ENCODE measurements around the gene MX2.
"Not testable (repeated sequence)": the region's sequence is repeated elsewhere in the genome, so short reads cannot be mapped to it uniquely, and the experiment has no call there.

Gene MX2

DNA sequence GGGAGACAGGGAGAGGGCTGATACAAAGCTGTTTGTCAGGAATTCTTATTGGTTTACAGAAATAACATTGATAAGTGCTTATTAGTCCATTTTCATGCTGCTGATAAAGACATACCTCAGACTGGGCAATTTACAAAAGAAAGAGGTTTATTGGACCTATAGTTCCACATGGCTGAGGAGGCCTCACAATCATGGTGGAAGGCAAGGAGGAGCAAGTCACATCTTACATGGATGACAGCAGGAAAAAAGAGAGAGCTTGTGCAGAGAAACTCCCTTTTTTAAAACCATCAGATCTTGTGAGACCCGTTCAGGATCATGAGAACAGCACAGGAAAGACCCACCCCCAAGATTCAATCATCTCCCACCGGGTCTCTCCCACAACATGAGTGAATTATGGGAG lies 55.7 kb downstream of the MX2 start:
- H3K27ac ChIP-seq (ENCODE audit: low read depth in 2 of 2, low read length in 2 of 2); H3K9ac ChIP-seq (ENCODE audit: low read depth in 1 of 2, low read length in 2 of 2); H3K4me3 ChIP-seq (ENCODE audit: low read length in 2 of 2); H3K36me3 ChIP-seq (ENCODE audit: control insufficient read depth in 2 of 2, insufficient read depth in 2 of 2, low read length in 2 of 2); H3K4me1 ChIP-seq (ENCODE audit: control insufficient read depth in 2 of 2, insufficient read depth in 2 of 2, low read length in 2 of 2); H3K9me3 ChIP-seq (ENCODE audit: control insufficient read depth in 2 of 2, low read length in 2 of 2); H3K27me3 ChIP-seq (ENCODE audit: control insufficient read depth in 2 of 2, insufficient read depth in 2 of 2, low read length in 2 of 2): not testable (repeated sequence)

DNA sequence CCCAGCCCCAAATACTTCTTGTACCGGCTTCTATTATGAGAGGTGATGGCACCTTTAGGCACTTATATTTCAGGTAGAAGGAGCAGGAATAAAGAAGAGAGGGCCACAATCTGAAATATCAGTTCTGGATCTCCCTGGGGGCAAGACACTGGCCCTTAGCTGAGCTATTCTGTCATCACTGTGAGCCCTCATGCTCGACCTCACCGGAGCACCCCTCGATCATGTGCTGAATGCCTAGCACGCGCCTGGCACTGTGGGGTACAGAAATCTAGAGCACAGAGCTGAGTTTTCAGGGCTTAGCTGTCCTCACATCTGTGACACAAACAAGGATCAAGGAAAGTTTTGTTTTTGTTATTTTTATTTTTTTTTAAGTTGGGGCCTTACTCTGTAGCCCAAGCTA lies 56.6 kb downstream of the MX2 start:
- Histone ChIP-seq H3K9ac (ENCODE audit: low read depth in 1 of 2, low read length in 2 of 2) (no peak overlapping the region), H3K4me1 (ENCODE audit: control insufficient read depth in 2 of 2, insufficient read depth in 2 of 2, low read length in 2 of 2) (peaks cover 3 to 7% of the 10 kb centered on the region in 2 donors), H3K9me3 (ENCODE audit: control insufficient read depth in 2 of 2, low read length in 2 of 2) (no peaks in the 10 kb centered on the region), H3K27ac (ENCODE audit: low read depth in 2 of 2, low read length in 2 of 2) (no peak overlapping the region), H3K4me3 (ENCODE audit: low read length in 2 of 2) (no peak overlapping the region), H3K27me3 (ENCODE audit: control insufficient read depth in 2 of 2, insufficient read depth in 2 of 2, low read length in 2 of 2) (no peaks in the 10 kb centered on the region), H3K36me3 (ENCODE audit: control insufficient read depth in 2 of 2, insufficient read depth in 2 of 2, low read length in 2 of 2) (no peaks in the 10 kb centered on the region)

DNA sequence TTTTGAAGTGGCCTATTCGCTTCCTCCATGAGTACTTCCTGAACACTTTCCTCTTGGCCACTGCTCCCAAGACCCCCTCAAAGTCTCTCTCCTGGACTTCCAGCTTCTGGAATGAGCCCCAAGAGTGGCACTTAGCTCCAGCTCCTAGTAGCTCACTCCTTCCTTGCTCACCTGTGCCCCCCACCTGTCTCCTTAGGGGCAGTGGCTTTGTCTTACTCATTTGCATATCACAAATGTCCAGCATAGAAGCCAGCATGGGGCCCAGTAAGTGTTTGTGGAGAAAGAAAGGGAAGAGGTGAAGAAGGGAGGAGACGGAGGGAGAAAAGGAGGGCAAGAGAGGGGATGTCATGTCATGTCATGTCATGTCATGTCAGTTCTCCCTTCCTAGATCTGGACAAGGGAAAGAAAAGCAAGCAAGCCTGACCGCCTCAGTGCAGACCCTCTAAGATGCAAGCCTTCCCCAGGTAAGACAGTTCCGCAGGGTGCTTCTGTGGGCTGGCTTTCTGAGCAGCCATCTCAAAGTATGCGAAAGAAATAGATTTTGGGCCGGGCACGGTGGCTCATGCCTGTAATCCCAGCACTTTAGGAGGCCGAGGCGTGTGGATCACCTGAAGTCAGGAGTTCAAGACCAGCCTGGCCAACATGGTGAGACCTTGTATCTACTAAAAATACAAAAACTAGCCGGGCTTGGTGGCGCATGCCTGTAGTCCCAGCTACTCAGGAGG lies 57.3 kb downstream of the MX2 start:
- no peaks in the 10 kb centered on the region for H3K9me3 ChIP-seq (ENCODE audit: control insufficient read depth in 2 of 2, low read length in 2 of 2)
- no peak overlapping the region for H3K27ac ChIP-seq (ENCODE audit: low read depth in 2 of 2, low read length in 2 of 2)
- H3K36me3 ChIP-seq (ENCODE audit: control insufficient read depth in 2 of 2, insufficient read depth in 2 of 2, low read length in 2 of 2): no peaks in the 10 kb centered on the region
- H3K4me1 ChIP-seq (ENCODE audit: control insufficient read depth in 2 of 2, insufficient read depth in 2 of 2, low read length in 2 of 2): peaks cover 3 to 7% of the 10 kb centered on the region in 2 donors
- H3K4me3 ChIP-seq (ENCODE audit: low read length in 2 of 2): no peak overlapping the region
- no peak overlapping the region for H3K9ac ChIP-seq (ENCODE audit: low read depth in 1 of 2, low read length in 2 of 2)
- no peaks in the 10 kb centered on the region for H3K27me3 ChIP-seq (ENCODE audit: control insufficient read depth in 2 of 2, insufficient read depth in 2 of 2, low read length in 2 of 2)

DNA sequence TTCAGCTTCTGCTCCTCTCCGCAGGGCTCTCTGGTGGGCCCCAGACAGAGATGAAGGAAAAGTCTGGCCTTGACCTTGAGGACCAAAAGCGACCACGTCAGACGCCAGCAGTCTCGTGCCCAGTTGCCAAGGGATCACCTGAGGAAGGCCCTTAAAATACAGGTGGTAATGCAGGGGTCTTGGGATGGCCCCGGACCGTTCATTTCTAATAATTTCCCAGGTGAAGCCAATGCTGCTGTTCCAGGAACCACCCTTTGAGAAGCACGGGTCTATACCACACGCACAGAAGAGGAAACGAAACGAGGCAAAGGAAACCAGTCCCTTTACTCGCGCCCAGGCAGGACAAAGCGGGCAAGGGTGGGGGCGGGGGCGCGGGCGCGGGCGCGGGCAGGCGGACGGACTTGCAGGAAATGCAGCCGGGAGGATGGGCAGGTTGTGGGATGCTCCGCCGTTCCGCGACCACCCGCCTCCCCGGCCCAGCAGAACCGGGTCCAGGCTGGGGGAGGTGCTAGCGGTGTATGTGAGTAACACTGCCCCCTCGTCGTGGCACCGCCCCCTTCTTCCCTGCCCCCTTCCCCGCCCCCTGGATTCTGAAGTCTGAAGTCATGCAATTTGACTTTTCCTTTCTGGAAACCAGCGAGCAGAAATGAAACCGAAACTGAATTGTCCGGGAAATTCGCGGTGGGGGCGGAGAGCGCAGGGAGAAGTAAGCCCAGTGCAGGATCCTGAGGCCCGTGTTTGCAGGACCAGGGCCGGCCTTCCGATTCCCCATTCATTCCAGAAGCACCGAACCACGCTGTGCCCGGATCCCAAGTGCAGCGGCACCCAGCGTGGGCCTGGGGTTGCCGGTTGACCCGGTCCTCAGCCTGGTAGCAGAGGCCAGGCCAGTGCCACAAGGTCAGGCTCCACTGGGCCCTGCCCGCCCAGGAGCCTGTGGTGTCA lies 58.4 kb downstream of the MX2 start:
- Histone ChIP-seq H3K36me3 (ENCODE audit: control insufficient read depth in 2 of 2, insufficient read depth in 2 of 2, low read length in 2 of 2) (no peaks in the 10 kb centered on the region), H3K9me3 (ENCODE audit: control insufficient read depth in 2 of 2, low read length in 2 of 2) (no peaks in the 10 kb centered on the region), H3K4me1 (ENCODE audit: control insufficient read depth in 2 of 2, insufficient read depth in 2 of 2, low read length in 2 of 2) (peaks cover 3 to 7% of the 10 kb centered on the region in 2 donors), H3K9ac (ENCODE audit: low read depth in 1 of 2, low read length in 2 of 2) (peak overlapping the region; percentile 80 to 84), H3K27ac (ENCODE audit: low read depth in 2 of 2, low read length in 2 of 2) (peak overlapping the region; percentile 74 to 78), H3K4me3 (ENCODE audit: low read length in 2 of 2) (peak overlapping the region; percentile 80 to 81), H3K27me3 (ENCODE audit: control insufficient read depth in 2 of 2, insufficient read depth in 2 of 2, low read length in 2 of 2) (no peaks in the 10 kb centered on the region)

DNA sequence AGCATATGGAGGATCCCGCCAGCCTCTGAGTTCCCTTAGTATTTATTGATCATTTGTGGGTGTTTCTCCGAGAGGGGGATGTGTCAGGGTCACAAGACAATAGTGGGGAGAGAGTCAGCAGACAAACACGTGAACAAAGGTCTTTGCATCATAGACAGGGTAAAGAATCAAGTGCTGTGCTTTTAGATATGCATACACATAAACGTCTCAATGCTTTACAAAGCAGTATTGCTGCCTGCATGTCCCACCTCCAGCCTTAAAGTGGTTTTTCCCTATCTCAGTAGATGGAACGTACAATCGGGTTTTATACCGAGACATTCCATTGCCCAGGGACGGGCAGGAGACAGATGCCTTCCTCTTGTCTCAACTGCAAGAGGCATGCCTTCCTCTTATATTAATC lies 59.2 kb downstream of the MX2 start:
- Histone ChIP-seq H3K9ac (ENCODE audit: low read depth in 1 of 2, low read length in 2 of 2) (peak overlapping the region in 1 of 2 donors; percentile 84), H3K27ac (ENCODE audit: low read depth in 2 of 2, low read length in 2 of 2) (peak overlapping the region; percentile 74 to 78), H3K4me3 (ENCODE audit: low read length in 2 of 2) (peak overlapping the region in 1 of 2 donors; percentile 81), H3K4me1 (ENCODE audit: control insufficient read depth in 2 of 2, insufficient read depth in 2 of 2, low read length in 2 of 2) (peaks cover 5 to 12% of the 10 kb centered on the region in 2 donors)
- H3K36me3 ChIP-seq (ENCODE audit: control insufficient read depth in 2 of 2, insufficient read depth in 2 of 2, low read length in 2 of 2); H3K27me3 ChIP-seq (ENCODE audit: control insufficient read depth in 2 of 2, insufficient read depth in 2 of 2, low read length in 2 of 2); H3K9me3 ChIP-seq (ENCODE audit: control insufficient read depth in 2 of 2, low read length in 2 of 2): not testable (repeated sequence)

DNA sequence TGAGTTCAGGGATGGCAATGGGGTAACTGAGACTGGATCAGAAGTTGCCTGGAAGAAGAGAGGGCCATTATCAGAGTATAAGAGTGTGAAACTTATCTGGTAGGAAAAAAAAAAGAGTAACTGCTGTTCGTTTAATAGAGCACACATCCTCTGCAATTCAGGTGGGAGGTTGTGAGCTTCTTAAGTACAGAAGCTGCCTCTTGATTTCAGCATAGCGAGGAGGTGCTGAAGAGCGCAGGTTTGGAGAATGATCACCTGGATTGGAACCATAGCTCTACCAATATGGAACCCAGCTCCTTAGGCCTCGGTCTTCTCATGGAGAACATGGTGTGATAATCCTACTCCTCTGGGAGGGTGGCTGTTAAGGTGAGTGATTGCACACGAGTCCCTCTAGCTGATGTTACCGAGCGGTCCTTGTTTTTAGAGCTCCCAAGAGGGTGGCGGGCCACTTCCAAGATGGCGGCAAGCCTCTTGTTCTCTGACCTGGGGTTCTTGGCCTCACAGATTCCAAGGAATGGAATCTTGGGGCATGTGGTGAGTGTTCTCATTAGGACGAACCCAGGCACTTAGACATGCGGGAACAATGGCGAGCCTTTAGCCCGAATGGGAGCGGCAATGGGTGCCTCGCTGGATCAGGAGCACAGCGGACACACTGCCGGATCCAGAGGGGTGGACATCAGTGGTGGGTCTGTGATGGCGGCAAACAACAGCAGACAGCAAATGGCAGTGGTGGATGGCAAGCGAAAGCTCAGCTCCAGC lies 60.9 kb downstream of the MX2 start:
- H3K27me3 ChIP-seq (ENCODE audit: control insufficient read depth in 2 of 2, insufficient read depth in 2 of 2, low read length in 2 of 2): no peaks in the 10 kb centered on the region
- no peak overlapping the region for H3K4me3 ChIP-seq (ENCODE audit: low read length in 2 of 2)
- H3K9ac ChIP-seq (ENCODE audit: low read depth in 1 of 2, low read length in 2 of 2): no peak overlapping the region
- H3K9me3 ChIP-seq (ENCODE audit: control insufficient read depth in 2 of 2, low read length in 2 of 2): no peaks in the 10 kb centered on the region
- H3K36me3 ChIP-seq (ENCODE audit: control insufficient read depth in 2 of 2, insufficient read depth in 2 of 2, low read length in 2 of 2): no peaks in the 10 kb centered on the region
- H3K27ac ChIP-seq (ENCODE audit: low read depth in 2 of 2, low read length in 2 of 2): no peak overlapping the region
- H3K4me1 ChIP-seq (ENCODE audit: control insufficient read depth in 2 of 2, insufficient read depth in 2 of 2, low read length in 2 of 2): peaks cover 5 to 15% of the 10 kb centered on the region in 2 donors

DNA sequence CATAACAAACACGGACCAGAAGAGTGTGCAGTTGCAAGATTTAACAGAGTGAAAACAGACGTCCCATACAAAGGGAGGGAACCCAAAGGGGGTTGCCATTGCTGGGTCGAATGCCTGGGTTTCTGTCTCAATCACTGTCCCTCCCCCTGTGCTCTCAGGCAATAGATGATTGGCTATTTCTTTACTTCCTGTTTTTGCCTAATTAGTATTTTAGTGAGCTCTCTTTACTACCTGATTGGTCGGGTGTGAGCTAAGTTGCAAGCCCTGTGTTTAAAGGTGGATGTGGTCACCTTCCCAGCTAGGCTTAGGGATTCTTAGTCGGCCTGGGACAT lies 61.4 kb downstream of the MX2 start:
- H3K9me3 ChIP-seq (ENCODE audit: control insufficient read depth in 2 of 2, low read length in 2 of 2); H3K36me3 ChIP-seq (ENCODE audit: control insufficient read depth in 2 of 2, insufficient read depth in 2 of 2, low read length in 2 of 2); H3K4me3 ChIP-seq (ENCODE audit: low read length in 2 of 2); H3K27ac ChIP-seq (ENCODE audit: low read depth in 2 of 2, low read length in 2 of 2); H3K9ac ChIP-seq (ENCODE audit: low read depth in 1 of 2, low read length in 2 of 2); H3K27me3 ChIP-seq (ENCODE audit: control insufficient read depth in 2 of 2, insufficient read depth in 2 of 2, low read length in 2 of 2): not testable (repeated sequence)
- peaks cover 5 to 15% of the 10 kb centered on the region in 2 donors for H3K4me1 ChIP-seq (ENCODE audit: control insufficient read depth in 2 of 2, insufficient read depth in 2 of 2, low read length in 2 of 2)

DNA sequence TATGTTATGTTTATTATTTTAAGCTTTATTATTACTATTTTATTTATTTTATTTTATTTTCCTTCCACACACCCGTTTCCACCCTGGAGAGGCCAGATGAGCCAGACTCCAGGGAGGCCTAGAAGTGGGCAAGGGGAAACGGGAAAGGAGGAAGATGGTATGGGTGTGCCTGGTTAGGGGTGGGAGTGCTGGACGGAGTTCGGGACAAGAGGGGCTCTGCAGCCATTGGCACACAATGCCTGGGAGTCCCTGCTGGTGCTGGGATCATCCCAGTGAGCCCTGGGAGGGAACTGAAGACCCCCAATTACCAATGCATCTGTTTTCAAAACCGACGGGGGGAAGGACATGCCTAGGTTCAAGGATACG lies 63.7 kb downstream of the MX2 start:
- Histone ChIP-seq H3K4me1 (ENCODE audit: control insufficient read depth in 2 of 2, insufficient read depth in 2 of 2, low read length in 2 of 2) (peaks cover 2 to 10% of the 10 kb centered on the region in 2 donors), H3K9ac (ENCODE audit: low read depth in 1 of 2, low read length in 2 of 2) (peak overlapping the region; percentile 77 to 80), H3K27me3 (ENCODE audit: control insufficient read depth in 2 of 2, insufficient read depth in 2 of 2, low read length in 2 of 2) (no peaks in the 10 kb centered on the region), H3K27ac (ENCODE audit: low read depth in 2 of 2, low read length in 2 of 2) (peak overlapping the region; percentile 38 to 51), H3K36me3 (ENCODE audit: control insufficient read depth in 2 of 2, insufficient read depth in 2 of 2, low read length in 2 of 2) (peaks cover 0 to 2% of the 10 kb centered on the region in 2 donors), H3K4me3 (ENCODE audit: low read length in 2 of 2) (peak overlapping the region; percentile 80 to 87), H3K9me3 (ENCODE audit: control insufficient read depth in 2 of 2, low read length in 2 of 2) (no peaks in the 10 kb centered on the region)

DNA sequence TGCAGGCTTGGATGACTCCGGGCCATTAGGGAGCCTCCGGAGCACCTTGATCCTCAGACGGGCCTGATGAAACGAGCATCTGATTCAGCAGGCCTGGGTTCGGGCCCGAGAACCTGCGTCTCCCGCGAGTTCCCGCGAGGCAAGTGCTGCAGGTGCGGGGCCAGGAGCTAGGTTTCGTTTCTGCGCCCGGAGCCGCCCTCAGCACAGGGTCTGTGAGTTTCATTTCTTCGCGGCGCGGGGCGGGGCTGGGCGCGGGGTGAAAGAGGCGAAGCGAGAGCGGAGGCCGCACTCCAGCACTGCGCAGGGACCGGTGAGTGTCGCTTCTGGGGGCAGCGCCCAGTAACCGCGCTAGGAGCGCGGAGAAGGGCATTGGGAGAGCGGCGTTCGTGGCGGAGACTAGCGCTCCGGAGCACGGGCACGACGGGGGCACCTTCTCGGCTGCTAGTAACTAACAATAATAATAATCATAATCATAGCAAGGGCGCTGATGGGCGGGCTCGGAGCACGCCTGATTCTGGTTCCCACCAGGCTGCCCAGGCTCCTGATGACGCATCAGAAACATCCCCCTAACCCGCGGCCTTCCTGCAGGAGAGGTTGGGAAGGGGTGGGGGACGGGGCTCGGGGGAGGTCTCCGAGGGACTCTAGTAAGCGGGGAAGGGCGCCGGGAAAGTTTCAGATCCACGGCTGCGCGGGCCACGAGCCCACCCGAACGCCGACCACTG lies 64.3 kb downstream of the MX2 start, which contains the start of gene MX1:
Gene MX1, plus strand, starts transcription at position 286 of the 722 bp plus-strand sequence. CDS start 5,832 bp downstream, outside the sequence.
- peak within 1 kb of the TSS; percentile 77 to 80 for H3K9ac ChIP-seq (ENCODE audit: low read depth in 1 of 2, low read length in 2 of 2)
- no peaks in the 10 kb centered on the region for H3K27me3 ChIP-seq (ENCODE audit: control insufficient read depth in 2 of 2, insufficient read depth in 2 of 2, low read length in 2 of 2)
- peaks cover 0 to 2% of the 10 kb centered on the region in 2 donors for H3K36me3 ChIP-seq (ENCODE audit: control insufficient read depth in 2 of 2, insufficient read depth in 2 of 2, low read length in 2 of 2)
- peaks cover 2 to 8% of the 10 kb centered on the region in 2 donors for H3K4me1 ChIP-seq (ENCODE audit: control insufficient read depth in 2 of 2, insufficient read depth in 2 of 2, low read length in 2 of 2)
- peak within 1 kb of the TSS; percentile 80 to 87 for H3K4me3 ChIP-seq (ENCODE audit: low read length in 2 of 2)
- H3K27ac ChIP-seq (ENCODE audit: low read depth in 2 of 2, low read length in 2 of 2): peak within 1 kb of the TSS; percentile 38 to 51
- H3K9me3 ChIP-seq (ENCODE audit: control insufficient read depth in 2 of 2, low read length in 2 of 2): no peaks in the 10 kb centered on the region

Measured in mucosa of rectum (tissue), 2 donors.